Measurements from ENCODE around the gene JAM3. TPM values are rescaled to one million over a fixed set of nuclear protein-coding genes. Genes with fewer than 3 reads are reported as not detected.

Gene JAM3
- total RNA-seq, 1 experiment from 2014 or later: not detected

DNA sequence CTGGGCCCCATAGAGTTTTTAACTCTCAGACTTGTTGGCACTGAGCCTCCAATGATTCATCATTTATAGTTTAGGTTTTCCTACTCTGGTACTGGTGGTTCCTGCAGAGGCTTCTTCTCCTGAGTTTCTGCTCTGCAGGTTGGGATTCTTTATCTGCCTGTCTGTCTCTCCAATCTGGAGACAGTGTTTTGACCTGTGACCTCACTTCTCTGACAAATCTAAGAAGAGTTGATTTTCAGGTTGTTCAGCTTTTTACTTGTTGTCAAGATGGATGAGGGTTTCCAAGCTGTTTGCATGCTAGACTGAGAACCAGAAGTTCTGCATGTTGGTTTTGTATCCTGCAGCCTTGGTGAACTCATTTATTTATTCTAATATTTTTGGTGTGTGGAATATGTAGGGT is 63.9 kb downstream of the JAM3 start:
- Mint-ChIP-seq H3K27ac (ENCODE audit: unreplicated experiment) (no peak overlapping the region), H3K36me3 (ENCODE audit: insufficient read depth, unreplicated experiment) (no peaks in the 10 kb centered on the region), H3K9me3 (ENCODE audit: low read depth, unreplicated experiment) (peaks cover 14% of the 10 kb centered on the region), H3K4me1 (ENCODE audit: low read depth, unreplicated experiment) (no peaks in the 10 kb centered on the region), H3K27me3 (ENCODE audit: unreplicated experiment) (peaks cover 21% of the 10 kb centered on the region), H3K4me3 (ENCODE audit: low read depth, unreplicated experiment) (no peak overlapping the region)
- CTCF ChIA-PET: no interaction called here
- intact Hi-C loops (cut with micrococcal nuclease; ENCODE audit: unreplicated experiment): no loop called here
- BruUV-seq (replicated peaks): no TSS peak
- TF ChIP-seq, protein P1, sequence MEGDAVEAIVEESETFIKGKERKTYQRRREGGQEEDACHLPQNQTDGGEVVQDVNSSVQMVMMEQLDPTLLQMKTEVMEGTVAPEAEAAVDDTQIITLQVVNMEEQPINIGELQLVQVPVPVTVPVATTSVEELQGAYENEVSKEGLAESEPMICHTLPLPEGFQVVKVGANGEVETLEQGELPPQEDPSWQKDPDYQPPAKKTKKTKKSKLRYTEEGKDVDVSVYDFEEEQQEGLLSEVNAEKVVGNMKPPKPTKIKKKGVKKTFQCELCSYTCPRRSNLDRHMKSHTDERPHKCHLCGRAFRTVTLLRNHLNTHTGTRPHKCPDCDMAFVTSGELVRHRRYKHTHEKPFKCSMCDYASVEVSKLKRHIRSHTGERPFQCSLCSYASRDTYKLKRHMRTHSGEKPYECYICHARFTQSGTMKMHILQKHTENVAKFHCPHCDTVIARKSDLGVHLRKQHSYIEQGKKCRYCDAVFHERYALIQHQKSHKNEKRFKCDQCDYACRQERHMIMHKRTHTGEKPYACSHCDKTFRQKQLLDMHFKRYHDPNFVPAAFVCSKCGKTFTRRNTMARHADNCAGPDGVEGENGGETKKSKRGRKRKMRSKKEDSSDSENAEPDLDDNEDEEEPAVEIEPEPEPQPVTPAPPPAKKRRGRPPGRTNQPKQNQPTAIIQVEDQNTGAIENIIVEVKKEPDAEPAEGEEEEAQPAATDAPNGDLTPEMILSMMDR (IDR thresholded peaks at IDR 0.05; ENCODE audit: unreplicated experiment): no peak
- DNase-seq: no peak

DNA sequence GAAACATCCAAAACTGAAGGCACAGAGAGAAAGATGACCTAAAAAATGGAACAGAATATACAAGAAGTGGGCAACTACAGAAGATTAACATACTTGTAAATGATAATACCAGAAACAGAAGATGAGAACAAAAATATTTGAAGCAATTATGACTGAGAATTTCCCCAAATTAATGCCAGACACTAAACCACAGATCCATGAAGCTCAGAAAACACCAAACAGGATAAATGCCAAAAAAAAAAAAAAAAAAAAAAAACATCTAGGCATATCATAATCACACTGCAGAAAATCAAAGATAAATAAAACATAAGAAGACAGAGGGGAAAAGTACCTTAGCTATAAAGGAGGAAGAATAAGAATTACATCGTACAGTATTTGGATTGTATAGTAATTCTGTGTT is 65.3 kb downstream of the JAM3 start:
- no peak for DNase-seq
- Mint-ChIP-seq H3K27me3 (ENCODE audit: unreplicated experiment) (peaks cover 8% of the 10 kb centered on the region), H3K36me3 (ENCODE audit: insufficient read depth, unreplicated experiment) (no peaks in the 10 kb centered on the region), H3K27ac (ENCODE audit: unreplicated experiment) (no peak overlapping the region), H3K9me3 (ENCODE audit: low read depth, unreplicated experiment) (peaks cover 15% of the 10 kb centered on the region), H3K4me1 (ENCODE audit: low read depth, unreplicated experiment) (no peaks in the 10 kb centered on the region), H3K4me3 (ENCODE audit: low read depth, unreplicated experiment) (no peak overlapping the region)
- intact Hi-C loops (cut with micrococcal nuclease; ENCODE audit: unreplicated experiment): no loop called here
- TF ChIP-seq, protein P1 (IDR thresholded peaks at IDR 0.05; ENCODE audit: unreplicated experiment): no peak
- no TSS peak for BruUV-seq (replicated peaks)
- CTCF ChIA-PET: interaction anchor here (0.6 kb wide), 2 partner anchors 12 to 261 kb away, joined by 3 read pairs; no protein-coding TSS in a partner anchor

DNA sequence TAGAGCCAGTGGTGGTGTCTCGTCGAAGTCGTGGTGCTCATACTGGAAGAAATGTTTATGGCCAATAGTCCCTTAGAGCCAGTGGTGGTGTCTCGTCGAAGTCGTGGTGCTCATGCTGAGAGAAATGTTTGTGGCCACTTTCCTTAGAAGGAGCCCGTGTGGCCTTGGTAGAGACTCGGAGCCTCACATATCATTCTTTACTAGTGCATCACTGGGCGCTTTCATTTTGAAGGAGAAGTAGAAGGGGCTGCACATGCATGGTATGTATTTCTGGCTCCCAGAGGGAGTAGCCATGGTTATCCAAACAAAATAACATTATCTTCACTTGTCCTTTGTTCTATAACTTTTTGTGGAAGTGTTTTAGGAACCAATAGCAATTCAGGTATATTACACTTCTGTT is 69.5 kb downstream of the JAM3 start:
- H3K27me3 Mint-ChIP-seq (ENCODE audit: unreplicated experiment): no peaks in the 10 kb centered on the region
- BruUV-seq (replicated peaks): no TSS peak
- no peak overlapping the region for H3K4me3 Mint-ChIP-seq (ENCODE audit: low read depth, unreplicated experiment)
- intact Hi-C loops (cut with micrococcal nuclease; ENCODE audit: unreplicated experiment): no loop called here
- CTCF ChIA-PET: no interaction called here
- TF ChIP-seq, protein P1 (IDR thresholded peaks at IDR 0.05; ENCODE audit: unreplicated experiment): no peak
- no peaks in the 10 kb centered on the region for H3K4me1 Mint-ChIP-seq (ENCODE audit: low read depth, unreplicated experiment)
- no peak for DNase-seq
- H3K27ac Mint-ChIP-seq (ENCODE audit: unreplicated experiment): no peak overlapping the region
- H3K9me3 Mint-ChIP-seq (ENCODE audit: low read depth, unreplicated experiment): peaks cover 18% of the 10 kb centered on the region
- H3K36me3 Mint-ChIP-seq (ENCODE audit: insufficient read depth, unreplicated experiment): no peaks in the 10 kb centered on the region

DNA sequence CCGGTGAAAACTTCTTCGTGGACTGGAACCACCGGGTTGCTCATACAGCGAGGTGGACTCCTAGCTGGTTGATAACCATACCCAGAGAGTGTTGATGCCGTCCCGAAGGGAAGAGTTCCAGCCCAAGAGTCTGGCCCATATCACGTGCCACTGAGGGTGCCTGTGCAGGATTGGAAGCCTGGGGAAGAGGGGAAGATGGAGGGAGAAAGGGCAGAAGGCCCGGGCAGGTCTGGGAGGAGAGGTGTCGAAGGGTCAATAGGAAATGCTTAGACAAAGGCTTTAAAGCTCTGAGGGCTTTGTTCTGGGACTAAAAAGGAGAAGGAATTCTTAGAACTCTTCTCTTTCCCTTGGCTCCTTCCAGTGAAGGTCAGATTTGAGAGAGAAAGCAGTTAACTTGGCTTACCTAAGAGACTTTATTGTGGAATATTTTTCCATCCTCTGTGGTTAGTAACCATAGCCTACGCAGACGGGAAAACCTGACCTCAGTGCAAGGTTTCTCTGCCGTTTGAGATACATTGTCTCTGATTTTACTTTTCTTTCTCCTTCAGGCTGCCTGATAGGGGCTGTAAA is 70.5 kb downstream of the JAM3 start:
- Mint-ChIP-seq H3K27ac (ENCODE audit: unreplicated experiment) (no peak overlapping the region), H3K9me3 (ENCODE audit: low read depth, unreplicated experiment) (peaks cover 18% of the 10 kb centered on the region), H3K36me3 (ENCODE audit: insufficient read depth, unreplicated experiment) (no peaks in the 10 kb centered on the region), H3K4me1 (ENCODE audit: low read depth, unreplicated experiment) (no peaks in the 10 kb centered on the region), H3K27me3 (ENCODE audit: unreplicated experiment) (no peaks in the 10 kb centered on the region), H3K4me3 (ENCODE audit: low read depth, unreplicated experiment) (no peak overlapping the region)
- DNase-seq: no peak
- no TSS peak for BruUV-seq (replicated peaks)
- TF ChIP-seq, protein P1 (IDR thresholded peaks at IDR 0.05; ENCODE audit: unreplicated experiment): no peak
- CTCF ChIA-PET: no interaction called here
- intact Hi-C loops (cut with micrococcal nuclease; ENCODE audit: unreplicated experiment): loop anchor here (1.0 kb wide), 2 partner anchors 89 to 212 kb away; no protein-coding TSS in a partner anchor
